Panc1 (cell line): ENCODE results near the gene PALD1.

Experiments used
- CTCF ChIP-seq: fragments of 450-650 bp; IDR thresholded peaks from 2 replicates; pipeline ENCODE4 v1.5.1; 2017; ENCODE audit warnings: mild to moderate bottlenecking
- POLR2AphosphoS5 ChIP-seq: IDR thresholded peaks from 2 replicates; pipeline ENCODE4 v1.6.1; 2012; ENCODE audit warnings: mild to moderate bottlenecking, low read depth, low read length, moderate library complexity
- SIN3A ChIP-seq: IDR thresholded peaks from 2 replicates; pipeline ENCODE4 v1.6.1; 2012; ENCODE audit warnings: low read depth, mild to moderate bottlenecking, low read length, moderate library complexity, borderline replicate concordance; ENCODE audit not compliant: insufficient read depth
- TCF7L2 ChIP-seq: IDR thresholded peaks from 2 replicates; pipeline ENCODE4 v1.6.1; 2011; ENCODE audit warnings: mild to moderate bottlenecking, low read depth, low read length, inconsistent platforms
- TF ChIP-seq, protein P1 (sequence below), 2 experiments: IDR thresholded peaks; 2 replicates each; pipeline ENCODE4 v1.6.1; 2011 to 2012; ENCODE audit warnings: low read depth in 2 of 2, control low read depth in 1 of 2, low read length in 1 of 2, mild to moderate bottlenecking in 1 of 2, moderate library complexity in 1 of 2; ENCODE audit not compliant: insufficient read depth in 1 of 2

- TF ChIP-seq TCF7L2 (no peak), POLR2AphosphoS5 (no peak), CTCF (no peak), SIN3A (no peak)
- TF ChIP-seq, protein P1, sequence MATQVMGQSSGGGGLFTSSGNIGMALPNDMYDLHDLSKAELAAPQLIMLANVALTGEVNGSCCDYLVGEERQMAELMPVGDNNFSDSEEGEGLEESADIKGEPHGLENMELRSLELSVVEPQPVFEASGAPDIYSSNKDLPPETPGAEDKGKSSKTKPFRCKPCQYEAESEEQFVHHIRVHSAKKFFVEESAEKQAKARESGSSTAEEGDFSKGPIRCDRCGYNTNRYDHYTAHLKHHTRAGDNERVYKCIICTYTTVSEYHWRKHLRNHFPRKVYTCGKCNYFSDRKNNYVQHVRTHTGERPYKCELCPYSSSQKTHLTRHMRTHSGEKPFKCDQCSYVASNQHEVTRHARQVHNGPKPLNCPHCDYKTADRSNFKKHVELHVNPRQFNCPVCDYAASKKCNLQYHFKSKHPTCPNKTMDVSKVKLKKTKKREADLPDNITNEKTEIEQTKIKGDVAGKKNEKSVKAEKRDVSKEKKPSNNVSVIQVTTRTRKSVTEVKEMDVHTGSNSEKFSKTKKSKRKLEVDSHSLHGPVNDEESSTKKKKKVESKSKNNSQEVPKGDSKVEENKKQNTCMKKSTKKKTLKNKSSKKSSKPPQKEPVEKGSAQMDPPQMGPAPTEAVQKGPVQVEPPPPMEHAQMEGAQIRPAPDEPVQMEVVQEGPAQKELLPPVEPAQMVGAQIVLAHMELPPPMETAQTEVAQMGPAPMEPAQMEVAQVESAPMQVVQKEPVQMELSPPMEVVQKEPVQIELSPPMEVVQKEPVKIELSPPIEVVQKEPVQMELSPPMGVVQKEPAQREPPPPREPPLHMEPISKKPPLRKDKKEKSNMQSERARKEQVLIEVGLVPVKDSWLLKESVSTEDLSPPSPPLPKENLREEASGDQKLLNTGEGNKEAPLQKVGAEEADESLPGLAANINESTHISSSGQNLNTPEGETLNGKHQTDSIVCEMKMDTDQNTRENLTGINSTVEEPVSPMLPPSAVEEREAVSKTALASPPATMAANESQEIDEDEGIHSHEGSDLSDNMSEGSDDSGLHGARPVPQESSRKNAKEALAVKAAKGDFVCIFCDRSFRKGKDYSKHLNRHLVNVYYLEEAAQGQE (IDR thresholded peaks at IDR 0.05; ENCODE audit: insufficient read depth in 1 of 2, low read depth in 2 of 2, low read length in 1 of 2): no peak
These were observed 38.0 kb upstream of the PALD1 start for GRCh38 chr10:70440296-70441160.
